Common myeloid progenitor, CD34-positive (primary cell): ENCODE data around the gene STC2.

Experiments used
- CTCF ChIA-PET: fragments of 350-600 bp; sonication (Branson Sonifier 250); formaldehyde crosslinking; loops from one replicate; lab custom pipeline; 2021; ENCODE audit warnings: antibody characterized with exemption; lab: Charles Lee
- POLR2A ChIA-PET: fragments of 350-600 bp; sonication (Branson Sonifier 250); formaldehyde crosslinking; loops from one replicate; lab custom pipeline; 2021; ENCODE audit warnings: antibody characterized with exemption; lab: Charles Lee
- DNase-seq, 3 donors: peaks; one replicate each; pipeline versions ENCODE4 v3.0.0 to v3.0.0-alpha.2; 2013
- H3K27ac ChIP-seq, 2 experiments: 1 replicate in 1 of 2; 2 replicates in 1 of 2; pipeline ENCODE4 v1.7.0; 2013; ENCODE audit warnings: inconsistent platforms in 2 of 2, low read length in 2 of 2, mild to moderate bottlenecking in 2 of 2, low read depth in 1 of 2, moderate library complexity in 1 of 2; ENCODE audit not compliant: severe bottlenecking in 2 of 2, insufficient read depth in 1 of 2, poor library complexity in 1 of 2
- H3K27me3 ChIP-seq, 5 experiments: replicated peaks in 2 of 5; 1 replicate in 3 of 5; 2 replicates in 2 of 5; pipeline versions ENCODE4 v1.6.1 to v1.7.0; 2013; ENCODE audit warnings: low read length in 4 of 5, mild to moderate bottlenecking in 2 of 5, moderate library complexity in 2 of 5, inconsistent platforms in 1 of 5; ENCODE audit not compliant: insufficient read depth in 5 of 5, control insufficient read depth in 4 of 5
- H3K36me3 ChIP-seq, 4 experiments: 1 replicate in 2 of 4; 2 replicates in 2 of 4; pipeline versions ENCODE4 v1.6.1 to v1.7.0; 2013; ENCODE audit warnings: low read length in 3 of 4, control low read depth in 1 of 4, mild to moderate bottlenecking in 1 of 4; ENCODE audit not compliant: control insufficient read depth in 4 of 4, insufficient read depth in 4 of 4
- H3K4me1 ChIP-seq, 4 experiments: 1 replicate in 3 of 4; 2 replicates in 1 of 4; pipeline versions ENCODE4 v1.6.1 to v1.7.1; 2013; ENCODE audit warnings: low read length in 3 of 4, mild to moderate bottlenecking in 3 of 4, control low read depth in 1 of 4, inconsistent platforms in 1 of 4, moderate library complexity in 1 of 4; ENCODE audit not compliant: control insufficient read depth in 4 of 4, insufficient read depth in 4 of 4; ENCODE audit errors: control extremely low read depth in 1 of 4
- H3K4me3 ChIP-seq, 7 experiments: 1 replicate in 4 of 7; 2 replicates in 3 of 7; pipeline versions ENCODE4 v1.5.1 to v1.7.0; 2013; ENCODE audit warnings: mild to moderate bottlenecking in 7 of 7, low read length in 6 of 7, moderate library complexity in 6 of 7, inconsistent platforms in 2 of 7, low read depth in 2 of 7, control low read depth in 1 of 7; ENCODE audit not compliant: insufficient read depth in 4 of 7, control insufficient read depth in 1 of 7; ENCODE audit errors: extremely low read depth in 1 of 7
- H3K9me3 ChIP-seq, 5 experiments: 1 replicate in 4 of 5; 2 replicates in 1 of 5; pipeline versions ENCODE4 v1.6.1 to v1.7.1; 2013; ENCODE audit warnings: low read length in 4 of 5, mild to moderate bottlenecking in 2 of 5, inconsistent platforms in 1 of 5, low read depth in 1 of 5, moderate library complexity in 1 of 5; ENCODE audit not compliant: control insufficient read depth in 4 of 5, insufficient read depth in 2 of 5; ENCODE audit errors: control extremely low read depth in 1 of 5
- WGBS: methylation state at CpG from one replicate; pipeline ENCODE4 v1.1.5; 2013; ENCODE audit not compliant: insufficient coverage; 5-methylcytosine and 5-hydroxymethylcytosine counted together

STC2 gene

DNA sequence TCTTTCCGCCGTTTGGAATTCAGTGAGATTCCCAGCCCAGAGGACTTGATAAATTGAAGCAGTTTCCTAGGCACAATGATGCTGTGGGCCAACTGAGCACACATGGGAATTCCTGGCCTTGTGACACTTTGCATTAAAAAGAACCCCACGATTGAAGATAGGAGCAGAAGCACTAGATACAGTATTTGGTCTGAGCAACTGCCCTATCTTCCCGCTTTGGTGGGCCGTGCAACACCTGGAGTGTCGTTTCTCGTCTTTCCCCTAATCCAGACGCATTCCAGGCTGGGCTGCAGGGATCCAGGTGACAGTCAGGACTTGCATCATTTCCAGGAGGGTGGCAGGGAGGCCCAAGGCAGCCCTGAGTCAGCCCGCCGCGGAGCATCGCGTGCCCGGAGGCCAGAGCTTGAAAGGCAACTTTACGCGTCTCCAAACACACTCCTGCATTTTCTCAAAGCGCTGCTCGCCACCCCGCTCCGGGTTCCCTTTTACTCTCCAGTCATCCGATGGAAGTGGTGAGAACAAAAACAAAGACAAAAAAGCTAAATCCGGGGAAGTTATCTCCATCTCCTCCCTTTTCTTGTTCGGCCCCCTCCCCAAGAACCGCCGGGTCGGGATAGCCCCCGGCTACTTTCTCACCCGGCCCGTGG, 753 bp upstream of the STC2 start:
- no peak overlapping the region for H3K27ac ChIP-seq
- POLR2A ChIA-PET, result no interaction called here
- H3K9me3 ChIP-seq, result no peaks in the 10 kb centered on the region
- H3K36me3 ChIP-seq, result no peaks in the 10 kb centered on the region
- DNase-seq, result peak in 2 of 3 donors; percentile 57
- CTCF ChIA-PET, result interaction anchor here (0.7 to 8.8 kb wide), 4 partner anchors 9 to 348 kb away, joined by 3 to 105 read pairs (median 12); no protein-coding TSS in a partner anchor
- peaks cover 0 to 46% (median 30%) of the 10 kb centered on the region in 4 experiments for H3K4me1 ChIP-seq
- peak overlapping the region in 5 of 7 experiments; percentile 8 to 72 (median 62) for H3K4me3 ChIP-seq
- H3K27me3 ChIP-seq, result peaks cover 0 to 91% (median 47%) of the 10 kb centered on the region in 5 experiments
- WGBS, result 2% methylated on average over 21 of the region's 29 CpGs

DNA sequence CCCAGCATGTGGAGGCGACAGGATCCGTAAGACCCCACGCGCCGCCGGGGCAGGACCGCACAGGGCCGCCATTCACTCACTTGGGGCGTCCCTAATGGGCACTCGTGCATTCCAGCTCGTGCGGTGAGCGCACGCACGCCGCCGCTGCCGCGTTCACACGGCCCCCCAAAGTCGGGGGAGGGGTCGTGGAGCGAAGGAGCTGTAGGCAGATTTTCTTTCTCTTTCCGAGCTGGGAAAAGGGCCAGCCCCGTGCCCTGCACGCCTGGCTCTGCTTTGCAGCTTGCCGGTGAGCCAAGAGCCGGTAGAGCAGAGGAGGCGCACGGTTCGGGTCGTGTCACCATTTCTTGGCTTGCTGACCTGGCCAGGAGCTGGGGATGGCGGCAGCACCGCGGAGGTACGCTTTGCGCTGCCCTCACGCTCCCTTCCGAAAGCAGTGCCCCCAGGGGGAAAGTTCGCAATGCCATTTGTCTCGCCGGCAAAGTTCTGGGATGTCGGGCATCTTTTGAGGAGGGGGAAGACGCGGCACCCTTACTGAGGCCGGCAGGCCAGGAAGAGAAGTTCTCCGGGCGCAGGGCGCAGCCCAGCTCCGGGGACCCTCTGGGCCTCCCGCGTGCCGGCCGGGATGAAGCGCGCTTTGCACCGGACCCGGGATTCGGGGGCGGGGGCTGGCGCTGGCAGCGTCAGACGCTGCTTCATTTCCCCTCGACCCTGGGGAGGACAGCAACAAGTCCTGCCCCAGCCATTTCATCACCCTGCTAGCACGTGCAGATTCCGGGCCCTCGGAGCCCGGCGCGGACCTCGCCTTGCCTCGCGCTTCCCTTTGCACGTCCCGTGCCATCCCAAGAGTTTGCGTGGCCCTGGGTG, 898 bp downstream of the STC2 start:
- under 1% methylated on average over 70 of the region's 76 CpGs for WGBS
- H3K4me3 ChIP-seq, result peak overlapping the region in 5 of 7 experiments; percentile 47 to 72 (median 62)
- CTCF ChIA-PET, result interaction anchor here (0.6 to 8.8 kb wide), 4 partner anchors 9 to 1603 kb away, joined by 3 to 105 read pairs (median 3); no protein-coding TSS in a partner anchor
- no peaks in the 10 kb centered on the region for H3K9me3 ChIP-seq
- POLR2A ChIA-PET, result no interaction called here
- no peak overlapping the region for H3K27ac ChIP-seq
- DNase-seq, result peak in 2 of 3 donors; percentile 33 to 37
- peaks cover 0 to 56% (median 31%) of the 10 kb centered on the region in 4 experiments for H3K4me1 ChIP-seq
- peaks cover 0 to 100% (median 48%) of the 10 kb centered on the region in 5 experiments for H3K27me3 ChIP-seq
- no peaks in the 10 kb centered on the region for H3K36me3 ChIP-seq

DNA sequence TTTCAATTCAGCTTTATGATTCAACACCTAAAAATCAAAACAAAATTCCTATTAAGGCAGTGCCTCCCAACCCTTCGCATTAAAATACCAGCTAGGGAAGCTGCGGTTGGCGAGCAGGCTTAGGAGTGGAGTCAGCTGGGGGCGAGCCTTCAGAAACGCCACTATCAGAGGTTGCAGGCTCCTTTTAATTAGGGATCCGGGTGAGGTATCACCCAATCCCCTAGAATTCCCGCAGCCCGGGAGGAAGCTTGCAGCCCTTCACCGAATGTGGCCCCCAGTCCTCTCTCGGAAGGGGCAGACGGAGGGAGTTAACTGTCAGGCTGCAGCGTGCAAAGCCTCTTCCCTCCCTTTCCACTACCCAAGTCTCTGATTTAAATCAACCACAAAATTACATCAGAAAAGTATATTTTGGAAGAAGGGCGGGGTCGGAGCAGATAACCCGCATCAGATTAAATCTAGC, 1.7 kb downstream of the STC2 start:
- Histone ChIP-seq H3K27me3 (peaks cover 0 to 100% (median 47%) of the 10 kb centered on the region in 5 experiments), H3K36me3 (no peaks in the 10 kb centered on the region), H3K9me3 (no peaks in the 10 kb centered on the region), H3K4me3 (peak overlapping the region in 2 of 7 experiments; percentile 31 to 72), H3K4me1 (peaks cover 0 to 56% (median 31%) of the 10 kb centered on the region in 4 experiments), H3K27ac (no peak overlapping the region)
- ChIA-PET CTCF (no interaction called here), POLR2A (no interaction called here)
- WGBS, result 0% methylated on average over 14 of the region's 15 CpGs
- DNase-seq, result peak in 1 of 3 donors; percentile 14

DNA sequence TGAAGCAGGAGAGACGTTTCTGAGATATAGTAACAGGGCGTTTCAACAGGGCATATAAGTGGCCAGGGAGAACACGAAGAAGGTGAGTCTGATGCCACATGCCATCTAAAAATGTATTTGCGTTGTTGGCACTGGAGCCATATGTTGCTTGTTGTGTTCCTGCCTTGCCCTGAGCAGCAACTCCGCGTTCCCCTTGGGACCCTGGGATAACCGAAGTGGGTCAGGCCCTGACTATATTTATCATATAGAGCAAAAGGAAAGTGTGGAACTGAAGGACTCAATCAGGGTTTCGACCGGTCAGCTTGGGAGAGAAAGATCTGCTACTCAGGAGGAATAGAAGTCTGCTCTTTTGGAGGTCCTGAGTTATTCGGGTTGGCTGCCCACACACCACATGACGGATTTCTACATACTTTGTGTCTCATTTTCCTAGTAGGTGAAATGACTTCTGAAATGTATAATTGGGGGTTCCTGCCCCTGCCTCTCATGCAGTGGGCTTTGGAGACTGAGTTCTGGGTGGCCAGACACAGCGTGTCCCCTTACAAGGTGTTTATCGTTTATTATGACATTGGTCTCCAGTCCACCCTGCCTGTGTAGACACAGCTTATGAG, 3.0 kb downstream of the STC2 start:
- H3K9me3 ChIP-seq, result no peaks in the 10 kb centered on the region
- peaks cover 0 to 56% (median 31%) of the 10 kb centered on the region in 4 experiments for H3K4me1 ChIP-seq
- 92% methylated on average over 11 of the region's 13 CpGs for WGBS
- CTCF ChIA-PET, result no interaction called here
- no peak for DNase-seq
- H3K27me3 ChIP-seq, result peaks cover 0 to 98% (median 41%) of the 10 kb centered on the region in 5 experiments
- H3K36me3 ChIP-seq, result no peaks in the 10 kb centered on the region
- POLR2A ChIA-PET, result no interaction called here
- no peak overlapping the region for H3K27ac ChIP-seq
- peak overlapping the region in 1 of 7 experiments; percentile 43 for H3K4me3 ChIP-seq

DNA sequence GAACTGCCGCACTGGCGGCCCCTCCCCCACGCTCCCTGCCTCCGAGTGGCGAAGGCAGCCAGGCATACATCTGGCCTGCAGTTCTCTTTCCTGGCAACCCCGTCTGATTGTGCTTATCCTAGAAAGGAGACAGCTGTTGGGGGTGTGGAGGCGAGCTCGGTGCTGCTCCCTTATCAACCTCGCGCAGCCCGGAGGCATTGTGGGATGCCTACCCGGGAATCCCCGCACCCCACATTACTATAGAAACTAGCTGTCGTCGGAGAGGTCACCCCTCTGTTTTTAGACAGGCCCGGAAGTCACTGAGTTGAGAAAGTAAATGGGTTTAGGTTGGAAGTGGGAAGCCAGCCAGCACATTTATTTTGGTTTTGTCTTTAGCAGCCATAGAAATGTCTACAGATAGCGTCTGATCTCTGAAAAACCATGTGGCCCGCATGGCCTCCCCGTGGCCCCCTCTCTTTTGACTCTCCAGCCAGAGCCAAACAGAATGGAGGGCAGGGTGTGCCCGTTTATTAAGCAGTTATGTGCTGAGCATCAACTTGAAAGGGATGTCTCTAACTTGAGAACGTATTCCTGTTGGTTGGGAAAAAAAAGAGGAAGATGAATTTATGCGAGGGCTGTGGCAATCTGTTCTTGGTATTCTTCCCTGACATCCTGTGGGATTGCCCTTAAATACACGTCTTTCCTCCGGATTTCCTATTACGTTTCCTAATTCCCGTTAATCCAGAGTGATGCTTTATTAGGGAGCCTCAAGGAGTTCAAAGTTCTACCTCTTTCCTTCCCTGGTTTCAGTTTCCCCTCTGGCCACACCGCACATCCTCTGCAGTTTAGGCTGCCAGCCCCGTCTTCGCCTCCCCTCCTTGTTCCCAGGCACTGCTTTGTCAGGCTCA, 3.9 kb downstream of the STC2 start:
- Histone ChIP-seq H3K9me3 (no peaks in the 10 kb centered on the region), H3K27me3 (peaks cover 0 to 98% (median 41%) of the 10 kb centered on the region in 5 experiments), H3K4me3 (peak overlapping the region in 4 of 7 experiments; percentile 16 to 43 (median 30)), H3K36me3 (no peaks in the 10 kb centered on the region), H3K4me1 (peaks cover 0 to 50% (median 26%) of the 10 kb centered on the region in 4 experiments), H3K27ac (no peak overlapping the region)
- POLR2A ChIA-PET, result no interaction called here
- CTCF ChIA-PET, result no interaction called here
- 35% methylated on average over 18 of the region's 29 CpGs for WGBS
- DNase-seq, result peak; percentile 60 to 84 (median 82)

DNA sequence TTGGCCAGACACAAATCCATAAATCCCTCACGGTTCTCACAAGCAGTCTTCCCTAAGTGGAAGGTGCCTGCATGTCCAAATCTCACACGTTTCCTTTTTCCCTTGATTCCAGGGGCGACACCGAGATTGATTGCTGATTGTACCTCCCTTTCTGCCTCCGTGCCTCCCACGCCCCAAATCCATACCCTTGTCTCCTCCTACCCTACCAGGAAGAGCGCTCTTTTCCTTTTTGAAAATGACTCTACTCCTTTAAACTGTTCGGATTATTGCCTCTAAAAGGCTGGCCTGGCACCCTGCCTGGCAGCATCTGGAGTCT, 4.5 kb downstream of the STC2 start:
- ChIA-PET POLR2A (no interaction called here), CTCF (no interaction called here)
- H3K9me3 ChIP-seq, result no peaks in the 10 kb centered on the region
- peak overlapping the region in 2 of 7 experiments; percentile 16 to 42 for H3K4me3 ChIP-seq
- WGBS, result 62% methylated on average over 8 of the region's 8 CpGs
- H3K4me1 ChIP-seq, result peaks cover 0 to 44% (median 22%) of the 10 kb centered on the region in 4 experiments
- no peak for DNase-seq
- peaks cover 0 to 95% (median 36%) of the 10 kb centered on the region in 5 experiments for H3K27me3 ChIP-seq
- no peaks in the 10 kb centered on the region for H3K36me3 ChIP-seq
- H3K27ac ChIP-seq, result no peak overlapping the region
